GM20000 (cell line): ENCODE measurements around the gene CARMIL1.

Experiments used
- DNase-seq: peaks from one replicate; pipeline ENCODE4 v3.0.0; 2012; ENCODE audit warnings: low spot score
- CTCF ChIP-seq: IDR thresholded peaks from 2 replicates; pipeline ENCODE4 v1.5.1; 2012; ENCODE audit warnings: mild to moderate bottlenecking, control low read depth; ENCODE audit errors: extremely low read depth, missing control alignments

CARMIL1 gene

GRCh38 chr6:25635886-25636317 lies 356.7 kb downstream of the CARMIL1 start:
- DNase-seq, result no peak

GRCh38 chr6:25637211-25637610 lies 358.0 kb downstream of the CARMIL1 start:
- DNase-seq, result no peak
- TF ChIP-seq CTCF, result no peak

More at GRCh38 chr6:25635886-25636317, 356.7 kb downstream of the CARMIL1 start:
- TF ChIP-seq CTCF, result no peak

DNA sequence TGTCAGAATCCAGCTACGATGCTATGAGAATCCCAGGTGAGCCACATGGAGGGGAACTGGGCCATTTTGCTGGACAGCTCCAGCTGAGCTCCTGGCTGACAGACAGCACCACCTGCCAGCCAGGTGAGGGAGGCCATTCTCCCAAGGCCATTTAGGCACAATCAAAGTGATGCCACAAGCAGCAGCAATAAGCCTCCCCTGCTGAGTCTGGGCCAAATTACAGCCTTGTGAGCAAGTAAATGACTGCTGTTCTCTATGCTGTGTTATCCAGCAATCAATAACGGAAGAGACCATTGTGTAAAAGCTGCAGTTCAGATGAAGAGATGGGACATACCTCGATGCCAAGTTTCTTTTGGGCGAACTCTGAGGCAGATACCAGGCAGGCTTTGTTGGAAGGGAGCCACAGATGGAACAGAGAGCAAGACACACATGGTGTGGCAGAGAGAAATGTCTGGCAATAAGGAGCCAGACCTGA lies 358.8 kb downstream of the CARMIL1 start:
- TF ChIP-seq CTCF, result no peak

DNA sequence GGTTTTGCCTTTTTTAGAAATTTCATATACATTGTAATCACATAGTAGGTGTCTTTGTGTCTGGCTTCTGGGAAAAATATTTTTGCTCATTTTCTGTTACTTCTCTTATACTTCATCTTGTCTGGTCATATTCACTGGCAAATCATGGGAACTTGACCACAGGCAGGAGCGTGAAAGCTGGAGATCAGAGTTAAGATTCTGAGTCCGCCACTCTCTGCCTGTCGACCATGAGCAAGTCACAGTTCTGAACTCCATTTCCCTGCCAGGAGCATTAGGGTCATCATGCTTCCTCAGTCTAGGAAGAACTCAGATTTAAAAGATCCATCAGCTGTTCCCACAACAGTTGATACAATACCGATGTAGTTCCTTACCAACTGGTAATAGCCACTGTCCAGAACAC lies 360.5 kb downstream of the CARMIL1 start:
- no peak for TF ChIP-seq CTCF
- DNase-seq, result no peak

More for the DNA sequence above, 358.8 kb downstream of the CARMIL1 start:
- no peak for DNase-seq

DNA sequence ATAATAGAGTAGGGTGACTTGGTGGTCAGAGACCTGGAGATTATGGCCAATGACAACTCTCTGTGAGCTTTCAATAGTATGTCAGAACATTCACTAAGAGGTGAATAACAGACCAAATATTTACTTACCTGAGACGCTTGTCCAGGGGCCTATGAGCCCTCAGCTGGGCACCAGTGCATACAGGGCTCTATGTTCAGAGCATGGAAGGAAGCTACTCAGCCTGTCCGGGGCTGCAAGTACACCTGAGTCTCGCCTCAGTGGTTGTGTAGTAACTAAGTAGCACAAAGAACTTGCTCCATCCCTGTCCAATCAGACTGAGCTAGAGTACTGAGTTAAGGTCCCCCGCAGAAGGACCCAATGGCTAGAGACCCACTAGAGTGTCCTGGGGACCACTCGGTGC lies 361.3 kb downstream of the CARMIL1 start:
- TF ChIP-seq CTCF, result no peak
- DNase-seq, result no peak

DNA sequence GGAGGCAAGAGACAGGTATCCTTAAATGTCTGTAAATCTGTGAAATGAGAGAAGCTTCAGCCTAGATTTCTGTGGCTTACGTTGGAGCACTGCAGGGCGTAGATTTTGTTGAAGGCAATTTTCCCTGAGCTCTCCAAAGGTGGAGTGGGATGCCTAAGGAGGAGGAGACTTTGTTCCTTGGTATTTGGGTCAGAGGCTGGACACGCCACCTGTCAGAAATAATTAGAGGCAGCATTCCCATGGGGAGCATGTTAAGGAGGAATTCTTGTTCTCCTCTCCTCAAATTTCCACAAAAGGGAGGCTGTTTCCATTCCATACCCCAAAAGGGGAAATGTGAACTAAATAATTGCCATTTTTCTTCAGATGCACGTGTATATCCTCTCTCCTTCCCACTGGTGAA lies 361.7 kb downstream of the CARMIL1 start:
- DNase-seq, result no peak
- TF ChIP-seq CTCF, result no peak

GRCh38 chr6:25641377-25641776 lies 362.2 kb downstream of the CARMIL1 start:
- no peak for TF ChIP-seq CTCF
- DNase-seq, result no peak
